Smooth muscle cell (in vitro differentiated cells): ENCODE results near the gene OR2A2. TPM values are rescaled to one million over a fixed set of nuclear protein-coding genes. Genes with fewer than 3 reads are reported as not detected.

Experiments
- DNase-seq: peaks from one replicate; lab custom pipeline; 2025; ENCODE audit not compliant: unreplicated experiment; lab: John Stamatoyannopoulos, UW
- H2AFZ ChIP-seq: fragments of 200-600 bp; sonication (generic); 2 replicates; pipeline ENCODE4 v1.6.0; 2016; ENCODE audit warnings: antibody characterized with exemption, low read depth, mild to moderate bottlenecking
- H3F3A ChIP-seq: fragments of 200-600 bp; sonication (generic); 2 replicates; pipeline ENCODE4 v1.6.0; 2017; ENCODE audit warnings: antibody characterized with exemption, low read depth
- H3K27ac ChIP-seq: fragments of 200-600 bp; sonication (generic); 2 replicates; pipeline ENCODE4 v1.5.1; 2016; ENCODE audit warnings: low read depth, mild to moderate bottlenecking
- H3K27me3 ChIP-seq: fragments of 200-600 bp; sonication (generic); 2 replicates; pipeline ENCODE4 v1.6.1; 2016; ENCODE audit warnings: low read depth, mild to moderate bottlenecking
- H3K36me3 ChIP-seq: fragments of 200-600 bp; sonication (generic); 2 replicates; pipeline ENCODE4 v1.5.1; 2016; ENCODE audit warnings: low read depth
- H3K4me1 ChIP-seq: fragments of 200-600 bp; sonication (generic); 2 replicates; pipeline ENCODE4 v1.5.1; 2016; ENCODE audit warnings: low read depth
- H3K4me2 ChIP-seq: fragments of 200-600 bp; sonication (generic); 2 replicates; pipeline ENCODE4 v1.6.0; 2016; ENCODE audit warnings: mild to moderate bottlenecking
- H3K4me3 ChIP-seq: fragments of 200-600 bp; sonication (generic); 2 replicates; pipeline ENCODE4 v1.5.1; 2016; ENCODE audit warnings: mild to moderate bottlenecking
- H3K79me2 ChIP-seq: fragments of 200-600 bp; sonication (generic); 2 replicates; pipeline ENCODE4 v1.6.0; 2016; ENCODE audit warnings: low read depth, mild to moderate bottlenecking
- H3K9ac ChIP-seq: fragments of 200-600 bp; sonication (generic); 2 replicates; pipeline ENCODE4 v1.6.0; 2016; ENCODE audit warnings: low read depth
- H3K9me3 ChIP-seq: fragments of 200-600 bp; sonication (generic); replicated peaks from 2 replicates; pipeline ENCODE4 v1.5.1; 2016; ENCODE audit warnings: low read depth
- H4K20me1 ChIP-seq: fragments of 200-600 bp; sonication (generic); 2 replicates; pipeline ENCODE4 v1.6.0; 2016; ENCODE audit warnings: low read depth
- WGBS: methylation state at CpG from one replicate; pipeline ENCODE4 v1.1.7; 2016; ENCODE audit warnings: low lambda C conversion rate; 5-methylcytosine and 5-hydroxymethylcytosine counted together
- polyA plus RNA-seq: library from polyadenylated mRNA; unstranded; fragments of >200 nt; fragmentation: Nextera tagmentation; extraction: Ambion mirVana; gene quantifications from 2 replicates; pipeline ENCODE4 v1.2.1, GENCODE V29; 2016
- total RNA-seq: library from RNA; depleted of rRNA; stranded (reverse); fragments of >200 nt; gene quantifications from 2 replicates; pipeline ENCODE4 v1.2.3, GENCODE V29; 2014
- TF ChIP-seq, protein P1 (sequence below): fragments of 200-600 bp; sonication (generic); IDR thresholded peaks from 2 replicates; pipeline ENCODE4 v1.5.1; 2017; ENCODE audit warnings: borderline replicate concordance, mild to moderate bottlenecking, antibody characterized with exemption; ENCODE audit not compliant: insufficient read depth, poor library complexity, severe bottlenecking

OR2A2 gene
- total and polyA plus RNA-seq, 2 experiments from 2014 or later: not detected

DNA sequence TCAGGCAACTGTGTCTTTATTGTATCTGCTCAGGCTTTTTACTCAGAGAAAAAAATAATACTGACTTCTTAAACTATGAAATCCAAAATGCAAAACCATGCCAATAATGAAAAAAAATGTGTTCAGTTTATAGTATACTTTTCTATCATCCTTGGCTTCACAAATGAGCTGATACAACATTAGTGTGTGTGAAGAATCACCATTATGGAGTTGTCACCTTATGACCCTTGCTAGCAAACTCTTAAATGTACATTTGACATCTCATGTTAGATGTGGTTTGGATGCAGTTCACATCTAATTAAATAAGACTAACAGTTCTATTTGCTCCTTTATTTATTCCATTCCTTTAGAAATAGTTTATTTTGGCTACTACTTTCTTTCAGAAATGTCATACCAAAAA, 4.2 kb upstream of the OR2A2 start:
- TF ChIP-seq, protein P1, sequence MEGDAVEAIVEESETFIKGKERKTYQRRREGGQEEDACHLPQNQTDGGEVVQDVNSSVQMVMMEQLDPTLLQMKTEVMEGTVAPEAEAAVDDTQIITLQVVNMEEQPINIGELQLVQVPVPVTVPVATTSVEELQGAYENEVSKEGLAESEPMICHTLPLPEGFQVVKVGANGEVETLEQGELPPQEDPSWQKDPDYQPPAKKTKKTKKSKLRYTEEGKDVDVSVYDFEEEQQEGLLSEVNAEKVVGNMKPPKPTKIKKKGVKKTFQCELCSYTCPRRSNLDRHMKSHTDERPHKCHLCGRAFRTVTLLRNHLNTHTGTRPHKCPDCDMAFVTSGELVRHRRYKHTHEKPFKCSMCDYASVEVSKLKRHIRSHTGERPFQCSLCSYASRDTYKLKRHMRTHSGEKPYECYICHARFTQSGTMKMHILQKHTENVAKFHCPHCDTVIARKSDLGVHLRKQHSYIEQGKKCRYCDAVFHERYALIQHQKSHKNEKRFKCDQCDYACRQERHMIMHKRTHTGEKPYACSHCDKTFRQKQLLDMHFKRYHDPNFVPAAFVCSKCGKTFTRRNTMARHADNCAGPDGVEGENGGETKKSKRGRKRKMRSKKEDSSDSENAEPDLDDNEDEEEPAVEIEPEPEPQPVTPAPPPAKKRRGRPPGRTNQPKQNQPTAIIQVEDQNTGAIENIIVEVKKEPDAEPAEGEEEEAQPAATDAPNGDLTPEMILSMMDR: no peak

DNA sequence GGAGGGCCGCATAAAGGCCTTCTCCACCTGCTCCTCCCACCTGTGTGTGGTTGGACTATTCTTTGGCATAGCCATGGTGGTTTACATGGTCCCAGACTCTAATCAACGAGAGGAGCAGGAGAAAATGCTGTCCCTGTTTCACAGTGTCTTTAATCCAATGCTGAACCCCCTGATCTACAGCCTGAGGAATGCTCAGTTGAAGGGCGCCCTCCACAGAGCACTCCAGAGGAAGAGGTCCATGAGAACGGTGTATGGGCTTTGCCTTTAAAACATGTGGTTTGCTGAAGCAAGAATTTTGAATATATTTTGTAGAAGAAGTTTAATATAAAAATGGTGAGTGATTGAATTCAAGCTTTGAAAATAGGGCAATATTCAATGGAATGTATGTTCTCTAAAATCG, 889 bp downstream of the OR2A2 start:
- no peaks in the 10 kb centered on the region for H4K20me1 ChIP-seq
- no peak overlapping the region for H3K4me2 ChIP-seq
- H3K4me1 ChIP-seq: no peaks in the 10 kb centered on the region
- H3K9me3 ChIP-seq: no peaks in the 10 kb centered on the region
- peaks cover 5% of the 10 kb centered on the region for H3K27me3 ChIP-seq
- TF ChIP-seq, protein P1: no peak
- no peak overlapping the region for H3K4me3 ChIP-seq
- no peaks in the 10 kb centered on the region for H3K36me3 ChIP-seq
- H3K27ac ChIP-seq: no peak overlapping the region
- WGBS: 89% methylated on average over 5 of the region's 5 CpGs
- H3F3A ChIP-seq: no peaks in the 10 kb centered on the region
- no peak overlapping the region for H2AFZ ChIP-seq
- no peaks in the 10 kb centered on the region for H3K79me2 ChIP-seq
- no peak overlapping the region for H3K9ac ChIP-seq
- no peak for DNase-seq

More for the DNA sequence above, 4.2 kb upstream of the OR2A2 start:
- no peaks in the 10 kb centered on the region for H3F3A ChIP-seq
- DNase-seq: no peak
- no peak overlapping the region for H3K27ac ChIP-seq
- H3K9ac ChIP-seq: no peak overlapping the region
- H3K9me3 ChIP-seq: no peaks in the 10 kb centered on the region
- no peaks in the 10 kb centered on the region for H3K4me1 ChIP-seq
- H2AFZ ChIP-seq: no peak overlapping the region
- H3K4me2 ChIP-seq: no peak overlapping the region
- no peak overlapping the region for H3K4me3 ChIP-seq
- no peaks in the 10 kb centered on the region for H3K36me3 ChIP-seq
- no peaks in the 10 kb centered on the region for H3K27me3 ChIP-seq
- no peaks in the 10 kb centered on the region for H4K20me1 ChIP-seq
- H3K79me2 ChIP-seq: no peaks in the 10 kb centered on the region

DNA sequence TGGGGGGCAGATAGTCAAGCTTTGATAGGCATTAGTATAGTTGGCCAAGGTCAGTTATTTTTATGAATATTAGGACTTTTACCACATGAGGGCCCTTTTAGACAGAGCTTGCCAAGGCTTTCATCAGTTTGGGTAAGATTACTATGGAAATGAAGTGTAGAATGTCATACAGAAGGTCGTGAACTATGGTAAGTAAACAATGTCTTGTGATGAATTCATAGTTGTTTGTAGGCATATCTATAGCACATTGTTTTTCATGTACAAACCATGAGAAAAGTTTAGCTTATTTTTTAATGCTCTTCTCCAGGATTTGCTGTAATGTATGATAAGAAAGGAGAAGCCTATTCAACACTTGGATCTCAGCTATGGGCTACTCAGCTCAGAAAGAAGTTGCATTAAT, 4.3 kb downstream of the OR2A2 start:
- no peak for DNase-seq
- Histone ChIP-seq H4K20me1 (no peaks in the 10 kb centered on the region), H2AFZ (no peak overlapping the region), H3K79me2 (no peaks in the 10 kb centered on the region), H3K27ac (no peak overlapping the region), H3K4me1 (no peaks in the 10 kb centered on the region), H3K36me3 (no peaks in the 10 kb centered on the region), H3K4me3 (no peak overlapping the region), H3K4me2 (no peak overlapping the region), H3K9ac (no peak overlapping the region), H3K27me3 (peaks cover 7% of the 10 kb centered on the region), H3K9me3 (no peaks in the 10 kb centered on the region), H3F3A (no peaks in the 10 kb centered on the region)
- WGBS: 59% methylated on average over 1 of the region's 1 CpG
- TF ChIP-seq, protein P1: no peak

DNA sequence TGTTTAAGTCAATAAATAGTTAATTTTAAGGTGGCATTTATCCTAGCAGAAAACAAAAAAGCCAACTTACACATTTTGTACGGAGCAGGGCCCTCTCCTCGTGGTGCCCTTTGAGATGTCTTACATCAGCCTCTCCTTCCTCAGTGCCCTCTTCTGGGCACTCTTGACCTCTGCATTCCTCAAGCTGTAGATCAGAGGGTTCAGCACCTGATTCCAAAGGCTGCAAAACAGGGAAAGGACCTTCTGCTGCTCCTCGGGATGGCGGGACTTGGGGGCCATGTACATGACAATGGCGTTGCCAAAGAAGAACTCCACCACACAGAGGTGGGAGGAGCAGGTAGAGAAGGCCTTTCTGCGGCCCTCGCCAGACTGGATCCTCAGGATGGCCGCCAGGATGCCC, 9.0 kb downstream of the OR2A2 start:
- no peak overlapping the region for H3K27ac ChIP-seq
- TF ChIP-seq, protein P1: no peak
- WGBS: 84% methylated on average over 8 of the region's 8 CpGs

More for the DNA sequence above, 9.0 kb downstream of the OR2A2 start:
- H3K9me3 ChIP-seq: no peaks in the 10 kb centered on the region
- H4K20me1 ChIP-seq: no peaks in the 10 kb centered on the region
- H3K79me2 ChIP-seq: no peaks in the 10 kb centered on the region
- H2AFZ ChIP-seq: no peak overlapping the region
- no peak overlapping the region for H3K4me2 ChIP-seq
- no peak overlapping the region for H3K9ac ChIP-seq
- H3K4me3 ChIP-seq: no peak overlapping the region
- peaks cover 7% of the 10 kb centered on the region for H3K27me3 ChIP-seq
- H3K4me1 ChIP-seq: no peaks in the 10 kb centered on the region
- H3F3A ChIP-seq: no peaks in the 10 kb centered on the region
- no peaks in the 10 kb centered on the region for H3K36me3 ChIP-seq
- no peak for DNase-seq
